ENCODE results near the gene KCNAB3. TPM values are rescaled to one million over a fixed set of nuclear protein-coding genes. Genes with fewer than 3 reads are reported as not detected.
A peak's percentile ranks its signal among the peaks of the same experiment; 100 is the strongest.

Gene KCNAB3
- total RNA-seq, 1 donor from 2014 or later: 0.53 TPM

DNA sequence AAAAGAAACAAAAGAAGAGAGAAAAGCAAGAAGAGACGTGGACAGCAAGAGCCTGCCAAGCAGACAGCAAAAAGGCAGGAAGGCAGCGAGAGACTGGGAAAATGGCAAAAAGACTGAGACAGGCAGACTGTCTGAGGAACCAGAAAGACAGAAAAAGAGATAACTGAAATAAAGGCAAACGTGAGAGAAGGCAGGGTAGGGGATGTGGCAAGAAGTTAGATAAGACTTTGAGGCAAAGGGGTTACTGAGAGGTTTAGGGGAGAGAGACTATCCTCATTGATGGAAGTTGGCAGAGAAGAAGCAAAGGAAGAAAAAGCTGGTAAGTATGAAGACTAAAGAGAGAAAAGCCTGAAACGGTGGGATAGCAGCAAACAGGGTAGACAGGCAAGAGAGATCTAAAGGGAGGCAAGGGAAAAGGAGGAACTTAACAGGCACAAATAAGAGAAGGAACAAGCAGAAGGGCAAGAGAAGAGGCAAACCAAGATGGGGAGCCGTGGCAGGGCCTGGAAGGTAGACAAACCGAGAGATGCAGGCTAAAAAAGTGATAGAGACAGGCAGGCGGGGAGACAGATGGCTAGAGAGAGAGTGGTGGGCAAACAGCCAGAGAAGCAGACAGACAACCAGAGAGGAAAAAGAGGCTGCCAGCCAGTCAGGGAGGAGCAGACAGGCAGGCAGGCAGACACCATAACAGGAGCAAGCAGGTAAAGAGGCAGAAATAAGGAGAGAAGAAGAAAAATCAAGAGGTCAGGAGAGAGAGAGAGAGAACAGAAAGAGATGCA is 48.2 kb downstream of the KCNAB3 start:
- peak; percentile 73 for DNase-seq (ENCODE audit: low read depth)

- DNase-seq (ENCODE audit: low read depth): no peak
Measured at GRCh38 chr17:7880076-7880868, 49.4 kb downstream of the KCNAB3 start.

- DNase-seq (ENCODE audit: low read depth): no peak
Measured at GRCh38 chr17:7878234-7878633, 51.4 kb downstream of the KCNAB3 start.

GRCh38 chr17:7875804-7876370 is 53.8 kb downstream of the KCNAB3 start:
- no peak for DNase-seq (ENCODE audit: low read depth)

- DNase-seq (ENCODE audit: low read depth): no peak
Measured at GRCh38 chr17:7873051-7873450, 56.6 kb downstream of the KCNAB3 start.

Other genes starting within 250 kb of the KCNAB3 start
- gene TP53, start 242.4 kb downstream of the KCNAB3 start, total RNA-seq: 22.0 and 27.6 TPM in 2 replicates
- 4.4 and 4.5 TPM in 2 replicates for gene WRAP53, start 241.4 kb downstream of the KCNAB3 start, total RNA-seq
- gene EFNB3, start 224.7 kb downstream of the KCNAB3 start, total RNA-seq: 0.78 and 1.5 TPM in 2 replicates
- 0.11 TPM in 1 of 2 replicates, not detected in the other for gene DNAH2, start 212.1 kb downstream of the KCNAB3 start, total RNA-seq
- gene KDM6B, start 95.6 kb downstream of the KCNAB3 start, total RNA-seq: 3.9 and 4.5 TPM in 2 replicates
- gene TMEM88, start 74.8 kb downstream of the KCNAB3 start, total RNA-seq: 0.72 and 1.8 TPM in 2 replicates
- 37.7 and 54.8 TPM in 2 replicates for gene NAA38, start 72.3 kb downstream of the KCNAB3 start, total RNA-seq
- gene CYB5D1, start 71.9 kb downstream of the KCNAB3 start, total RNA-seq: 4.0 and 4.3 TPM in 2 replicates
- gene CHD3, start 41.1 kb downstream of the KCNAB3 start, total RNA-seq: 104 and 140 TPM in 2 replicates
- 5.9 and 6.7 TPM in 2 replicates for gene RNF227, start 13.6 kb downstream of the KCNAB3 start, total RNA-seq
- gene TRAPPC1, start 2.1 kb upstream of the KCNAB3 start, total RNA-seq: 27.8 and 28.6 TPM in 2 replicates
- 11.3 and 14.1 TPM in 2 replicates for gene CNTROB, start 2.4 kb upstream of the KCNAB3 start, total RNA-seq
- not detected in 2 replicates for gene GUCY2D, start 72.8 kb upstream of the KCNAB3 start, total RNA-seq
- gene ALOX15B, start 109.2 kb upstream of the KCNAB3 start, total RNA-seq: not detected in 2 replicates
- gene ALOX12B, start 157.9 kb upstream of the KCNAB3 start, total RNA-seq: 0.16 and 0.40 TPM in 2 replicates
- gene ALOXE3, start 188.7 kb upstream of the KCNAB3 start, total RNA-seq: not detected in 2 replicates
- gene HES7, start 194.2 kb upstream of the KCNAB3 start, total RNA-seq: 0.16 and 0.53 TPM in 2 replicates
- gene PER1, start 222.5 kb upstream of the KCNAB3 start, total RNA-seq: 6.4 and 16.6 TPM in 2 replicates
- gene VAMP2, start 233.1 kb upstream of the KCNAB3 start, total RNA-seq: 10.5 and 12.3 TPM in 2 replicates
- 11.5 and 15.9 TPM in 2 replicates for gene TMEM107, start 246.5 kb upstream of the KCNAB3 start, total RNA-seq